ENCODE measurements around the gene PAX5.

PAX5 gene

DNA sequence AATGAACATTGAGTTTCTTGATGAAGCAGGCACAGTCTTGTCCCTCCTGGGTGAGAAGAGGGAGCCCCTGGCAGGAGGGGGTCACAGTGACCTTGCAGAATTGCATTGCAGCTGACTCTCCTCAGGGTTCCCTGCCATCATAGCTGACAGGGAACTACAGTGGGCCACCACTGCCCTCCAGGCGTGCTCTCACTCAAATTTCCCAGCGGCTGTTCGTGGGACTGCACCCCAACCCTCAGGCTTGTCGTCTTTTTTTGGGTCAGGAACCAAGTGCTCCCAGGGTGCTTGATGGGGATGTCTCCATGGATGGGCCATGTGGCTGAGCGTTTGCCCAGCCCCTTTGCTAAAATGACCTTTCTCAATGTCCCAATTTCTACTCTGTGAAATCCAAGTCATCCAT lies 245.5 kb downstream of the PAX5 start:
- Histone ChIP-seq H3K27ac (ENCODE audit: low read length) (no peak overlapping the region), H3K36me3 (ENCODE audit: control insufficient read depth, low read depth, low read length) (no peaks in the 10 kb centered on the region), H3K9me3 (ENCODE audit: control insufficient read depth, low read depth, low read length) (no peaks in the 10 kb centered on the region), H3K4me1 (ENCODE audit: control insufficient read depth, low read depth, low read length) (no peaks in the 10 kb centered on the region), H3K4me3 (ENCODE audit: low read length) (no peak overlapping the region), H3K27me3 (ENCODE audit: control insufficient read depth, insufficient read depth, low read length) (no peaks in the 10 kb centered on the region), H3K9ac (ENCODE audit: low read length) (no peak overlapping the region)

DNA sequence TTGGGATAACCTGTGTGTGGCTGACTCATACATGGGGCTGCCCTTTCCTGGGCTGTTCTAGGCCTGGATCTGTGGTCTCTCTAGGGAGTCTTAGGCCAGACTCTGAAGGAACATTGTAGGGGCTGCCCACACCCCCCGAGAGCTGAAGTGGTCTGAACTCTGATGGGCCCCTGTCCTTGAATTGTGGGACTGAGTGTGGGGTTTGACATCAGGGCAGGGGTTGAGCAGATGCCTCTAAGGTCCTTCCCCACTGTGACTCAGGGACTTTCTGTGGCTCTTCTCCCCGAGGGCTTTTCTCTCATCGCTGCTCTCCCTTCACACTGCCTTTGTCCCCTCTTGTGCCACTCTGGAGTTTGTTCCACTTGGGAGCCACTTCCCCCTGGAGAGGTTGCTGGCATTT lies 246.4 kb downstream of the PAX5 start:
- H3K4me1 ChIP-seq (ENCODE audit: control insufficient read depth, low read depth, low read length): no peaks in the 10 kb centered on the region
- no peak overlapping the region for H3K4me3 ChIP-seq (ENCODE audit: low read length)
- H3K9ac ChIP-seq (ENCODE audit: low read length): no peak overlapping the region
- no peaks in the 10 kb centered on the region for H3K36me3 ChIP-seq (ENCODE audit: control insufficient read depth, low read depth, low read length)
- no peaks in the 10 kb centered on the region for H3K27me3 ChIP-seq (ENCODE audit: control insufficient read depth, insufficient read depth, low read length)
- no peaks in the 10 kb centered on the region for H3K9me3 ChIP-seq (ENCODE audit: control insufficient read depth, low read depth, low read length)
- no peak overlapping the region for H3K27ac ChIP-seq (ENCODE audit: low read length)

Data from iPS-18a (cell line).